ENCODE measurements around the gene TRUB2.
"Not testable (repeated sequence)": the region's sequence is repeated elsewhere in the genome, so short reads cannot be mapped to it uniquely, and the experiment has no call there.

The TRUB2 gene

DNA sequence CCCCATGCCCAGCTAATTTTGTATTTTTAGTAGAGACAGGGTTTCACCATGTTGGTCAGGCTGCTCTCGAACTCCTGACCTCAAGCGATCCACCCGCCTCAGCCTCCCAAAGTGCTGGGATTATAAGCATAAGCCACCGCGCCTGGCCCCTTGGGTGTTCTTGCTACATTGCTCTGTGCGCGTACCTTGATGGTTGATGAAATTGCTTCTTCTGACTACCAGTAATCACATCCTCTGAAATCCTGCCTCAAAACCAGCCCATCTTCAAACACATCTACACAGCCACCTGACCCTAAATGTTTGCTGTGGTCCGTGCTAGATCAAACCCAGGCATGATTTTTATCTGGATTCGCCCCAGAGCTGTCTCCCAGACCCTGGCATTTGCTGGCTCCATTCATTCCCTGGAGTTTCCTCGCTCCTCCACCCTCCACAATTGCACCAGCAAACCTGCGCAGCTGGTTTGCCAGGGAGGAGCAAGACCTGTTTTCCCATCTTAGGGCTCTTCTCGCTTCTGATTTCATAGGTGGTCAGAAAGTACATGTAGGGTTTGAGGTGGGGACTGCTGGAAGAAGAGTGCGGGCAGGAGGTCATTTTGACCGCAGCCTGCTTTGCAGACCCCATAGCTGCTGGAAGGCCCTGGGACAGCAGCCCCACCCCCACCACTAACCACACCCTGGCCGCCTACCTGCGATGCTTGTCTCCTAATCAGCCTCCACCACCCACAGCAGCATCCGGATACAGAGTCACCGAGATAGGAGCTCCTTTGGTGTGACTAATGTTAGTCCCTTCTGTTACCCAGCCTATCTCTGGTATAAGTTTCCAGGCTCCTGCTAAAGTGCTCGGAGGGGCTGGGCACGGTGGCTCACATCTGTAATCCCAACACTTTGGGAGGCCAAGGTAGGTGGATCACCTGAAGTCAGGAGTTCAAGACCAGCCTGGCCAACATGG is 23.4 kb downstream of the TRUB2 start:
- no peak overlapping the region for H3K4me3 ChIP-seq (ENCODE audit: low read depth, low read length)

DNA sequence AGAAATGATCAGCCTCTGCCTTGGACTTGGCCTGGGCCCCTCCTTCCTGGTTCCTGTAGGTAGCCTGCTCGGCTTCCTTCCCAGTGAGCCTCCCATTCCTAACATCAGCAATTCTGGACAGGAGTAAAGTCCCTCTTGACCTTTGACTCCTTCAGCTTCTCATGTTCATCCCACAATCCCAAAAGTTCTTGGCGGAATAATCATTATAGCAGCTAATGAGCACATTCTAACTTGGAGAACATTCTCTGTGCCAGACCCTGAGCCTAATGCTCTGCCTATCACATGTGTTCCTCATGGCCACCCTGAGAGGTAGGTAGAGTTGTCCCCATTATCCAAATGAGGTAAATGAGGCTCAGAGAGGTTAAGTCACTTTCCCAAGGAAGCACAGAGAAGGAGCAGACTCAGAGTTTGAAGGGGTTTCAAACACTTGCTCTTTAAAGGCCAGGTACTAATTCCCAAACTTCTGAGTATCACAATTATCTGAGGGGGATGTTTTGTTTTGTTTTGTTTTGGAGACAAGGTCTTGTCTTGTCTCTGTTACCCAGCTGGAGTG is 24.9 kb downstream of the TRUB2 start:
- no peak overlapping the region for H3K4me3 ChIP-seq (ENCODE audit: low read depth, low read length)

GRCh38 chr9:128296340-128297220 is 25.7 kb downstream of the TRUB2 start:
- H3K4me3 ChIP-seq (ENCODE audit: low read depth, low read length) = no peak overlapping the region

- H3K4me3 ChIP-seq (ENCODE audit: low read depth, low read length) = no peak overlapping the region
Measured at GRCh38 chr9:128294142-128294541, 28.1 kb downstream of the TRUB2 start.

- H3K4me3 ChIP-seq (ENCODE audit: low read depth, low read length) = no peak overlapping the region
Measured at GRCh38 chr9:128293091-128293490, 29.2 kb downstream of the TRUB2 start.

- no peak overlapping the region for H3K4me3 ChIP-seq (ENCODE audit: low read depth, low read length)
Measured at GRCh38 chr9:128292009-128292408, 30.2 kb downstream of the TRUB2 start.

DNA sequence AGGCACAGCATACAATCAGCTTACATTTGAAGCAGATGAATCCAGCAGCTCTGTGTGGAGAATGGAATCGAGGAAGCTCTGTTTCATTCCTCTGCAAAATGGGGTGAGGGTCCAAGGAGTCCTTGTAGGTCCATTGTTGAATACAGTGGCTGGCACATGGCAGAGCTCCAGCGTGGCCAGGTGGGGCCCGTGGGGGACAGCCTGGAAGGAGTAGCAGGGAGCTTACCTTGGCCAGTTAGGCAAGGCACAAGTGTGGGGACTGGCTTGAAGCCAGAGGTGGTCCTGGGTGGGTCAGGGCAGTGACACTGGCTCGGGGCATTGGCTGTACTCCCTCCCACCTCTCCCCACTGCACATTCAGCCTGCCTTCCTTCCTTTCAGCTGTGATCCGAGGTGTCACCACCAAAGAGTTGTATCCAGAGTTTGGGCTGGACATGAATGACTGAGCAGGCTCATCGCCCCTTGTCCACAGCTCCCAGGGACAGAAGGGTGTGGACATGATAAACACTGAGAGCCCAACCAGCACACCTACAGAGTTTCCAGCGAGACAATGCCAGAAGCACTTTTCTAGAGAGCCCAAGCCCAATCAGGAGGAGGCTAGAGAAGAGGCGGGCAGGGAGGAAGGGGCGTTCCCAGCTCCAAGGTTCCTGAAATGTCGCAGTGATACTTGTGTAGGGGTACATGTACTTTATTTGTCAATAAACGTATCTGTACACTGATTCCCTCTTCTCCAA is 33.8 kb downstream of the TRUB2 start:
- no peak overlapping the region for H3K4me3 ChIP-seq (ENCODE audit: low read depth, low read length)

GRCh38 chr9:128286440-128286839 is 35.8 kb downstream of the TRUB2 start:
- H3K4me3 ChIP-seq (ENCODE audit: low read depth, low read length) = no peak overlapping the region

DNA sequence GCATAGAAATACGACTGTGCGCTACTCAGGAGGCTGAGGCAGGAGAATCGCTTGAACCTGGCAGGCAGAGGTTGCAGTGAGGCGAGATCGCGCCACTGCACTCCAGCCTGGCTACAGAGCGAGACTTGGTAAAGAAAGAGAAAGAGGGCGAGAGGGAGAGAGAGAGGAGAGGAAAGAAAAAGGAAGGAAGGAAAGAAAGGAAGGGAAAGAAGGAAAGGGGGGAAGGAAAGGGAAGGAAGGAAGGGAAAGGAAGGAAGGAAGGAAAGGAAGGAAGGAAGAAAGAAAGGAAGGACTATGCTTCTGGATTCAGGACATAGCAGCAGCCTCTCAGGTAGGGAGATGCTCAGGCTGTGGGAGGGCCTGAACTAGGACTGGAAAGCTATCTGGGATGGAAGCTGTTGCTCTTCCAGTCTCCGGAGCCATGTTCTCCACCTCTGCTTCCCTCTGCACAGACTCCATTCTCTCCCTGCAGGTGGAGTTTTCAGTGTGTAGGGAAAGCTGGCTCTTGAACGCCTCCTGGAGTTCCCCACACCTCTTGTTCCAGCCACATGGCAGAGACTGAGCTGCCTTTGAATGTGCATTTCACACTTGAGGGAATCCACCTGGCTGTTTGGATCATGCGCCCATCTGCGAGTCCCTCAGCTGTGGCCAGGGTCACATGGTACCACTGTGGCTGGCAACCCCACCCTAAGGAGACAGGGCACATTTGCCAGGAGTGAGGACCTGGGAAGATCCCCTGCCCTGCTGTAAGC is 37.0 kb downstream of the TRUB2 start:
- no peak overlapping the region for H3K4me3 ChIP-seq (ENCODE audit: low read depth, low read length)

GRCh38 chr9:128282500-128282899 is 39.7 kb downstream of the TRUB2 start:
- H3K4me3 ChIP-seq (ENCODE audit: low read depth, low read length) = no peak overlapping the region

- no peak overlapping the region for H3K4me3 ChIP-seq (ENCODE audit: low read depth, low read length)
Measured at GRCh38 chr9:128280084-128280622, 42.1 kb downstream of the TRUB2 start.

GRCh38 chr9:128279088-128280073 is 42.9 kb downstream of the TRUB2 start:
- H3K4me3 ChIP-seq (ENCODE audit: low read depth, low read length) = not testable (repeated sequence)

DNA sequence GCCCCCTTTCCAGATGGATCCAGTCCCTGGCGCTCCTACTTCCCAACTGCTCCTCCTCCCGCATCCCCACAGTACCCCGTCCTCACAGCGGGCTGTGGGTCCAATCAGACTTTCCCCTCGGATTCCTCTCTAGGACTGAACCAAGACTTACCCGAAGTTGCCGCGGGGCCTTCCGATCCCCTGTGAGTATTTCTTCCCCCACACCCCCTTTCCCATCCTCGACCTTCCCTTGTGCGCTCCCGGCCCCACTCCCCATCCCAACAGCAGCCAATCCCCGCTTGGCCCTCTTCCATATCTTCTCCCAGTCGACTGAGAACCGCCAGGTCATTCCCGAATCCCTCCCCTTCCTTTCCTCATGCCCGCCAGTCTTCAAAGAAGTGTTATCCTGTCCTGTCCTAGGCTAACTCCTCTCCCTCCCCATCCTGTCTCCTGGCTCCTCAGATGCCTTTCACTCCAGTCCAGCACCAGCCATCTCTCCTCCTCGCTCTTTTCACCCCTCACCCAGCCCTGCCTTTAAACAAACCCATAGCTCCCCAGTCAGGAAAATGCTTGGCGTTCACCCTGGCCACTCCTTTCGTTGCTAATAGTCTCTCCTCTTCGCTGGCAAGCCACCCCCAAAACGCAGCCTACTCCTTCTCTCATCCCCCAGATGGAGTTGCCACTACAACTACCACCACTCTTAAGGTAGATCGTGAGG is 45.5 kb downstream of the TRUB2 start:
- peak overlapping the region; percentile 82 for H3K4me3 ChIP-seq (ENCODE audit: low read depth, low read length)

- peak within 1 kb of the TSS; percentile 82 for H3K4me3 ChIP-seq (ENCODE audit: low read depth, low read length)
Measured at GRCh38 chr9:128276008-128276573, 46.2 kb downstream of the TRUB2 start, which contains the start of gene SWI5. SWI5 (plus strand) TSS chr9:128276276.

DNA sequence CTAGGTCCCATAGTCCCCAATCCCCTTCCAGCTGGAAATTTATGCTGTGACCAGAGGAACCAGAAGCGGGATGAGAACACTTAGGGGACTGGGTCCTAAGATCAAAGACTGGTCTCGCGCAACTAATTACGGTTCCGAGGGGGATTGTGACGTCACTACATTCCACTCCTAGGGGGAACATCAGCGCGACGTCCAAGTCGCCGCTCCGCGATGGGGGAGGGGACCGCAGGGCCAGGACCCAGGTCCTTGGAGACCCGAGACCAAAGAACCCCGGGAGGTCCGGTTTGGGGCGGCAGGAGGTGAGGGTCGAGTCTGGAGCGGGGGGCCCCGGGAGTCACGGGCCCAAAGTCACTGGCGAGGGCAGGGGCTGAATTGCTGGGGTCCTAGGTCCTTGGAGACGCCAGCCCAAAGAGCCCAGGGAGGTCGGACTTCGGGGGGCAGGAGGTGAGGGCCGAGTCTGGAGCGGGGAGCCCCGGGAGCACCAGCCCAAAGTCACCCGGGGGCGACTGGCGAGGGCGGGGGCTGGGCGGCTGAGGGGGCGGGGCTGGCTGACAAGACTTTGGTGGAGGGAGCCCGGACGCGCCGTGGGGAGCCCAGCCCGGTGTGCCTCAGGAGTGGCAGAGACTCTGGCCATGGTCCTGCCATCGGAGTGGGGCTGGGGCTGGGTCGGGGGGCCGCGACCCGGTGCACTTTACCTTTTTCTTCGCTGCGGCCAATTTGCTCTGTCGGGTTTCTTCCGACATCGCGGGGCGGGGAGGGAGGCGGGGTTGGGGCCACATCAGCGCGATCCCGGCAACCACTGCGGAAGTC is 46.8 kb downstream of the TRUB2 start, which contains the start of gene GOLGA2:
Gene GOLGA2, minus strand, starts transcription at position 810 of the 810 bp plus-strand sequence. Its CDS starts 31 bp downstream, at position 779.
- peak within 1 kb of the TSS; percentile 82 for H3K4me3 ChIP-seq (ENCODE audit: low read depth, low read length)

GRCh38 chr9:128274245-128274644 is 48.0 kb downstream of the TRUB2 start:
- no peak overlapping the region for H3K4me3 ChIP-seq (ENCODE audit: low read depth, low read length)

GRCh38 chr9:128271512-128271911 is 50.7 kb downstream of the TRUB2 start:
- no peak overlapping the region for H3K4me3 ChIP-seq (ENCODE audit: low read depth, low read length)

All from iPS-11a (cell line).